Measurements from ENCODE around the gene SNX25.

The SNX25 gene

GRCh38 chr4:185222598-185222997 lies 13.2 kb downstream of the SNX25 start:
- Histone ChIP-seq H3K27me3 (ENCODE audit: insufficient read depth, insufficient read length) (no peaks in the 10 kb centered on the region), H3K4me3 (ENCODE audit: insufficient read length, low read depth) (no peak overlapping the region), H3K36me3 (ENCODE audit: insufficient read depth, insufficient read length, low read length) (no peaks in the 10 kb centered on the region), H3K4me1 (ENCODE audit: insufficient read depth, insufficient read length) (no peaks in the 10 kb centered on the region), H3K9me3 (ENCODE audit: insufficient read depth, low read length) (no peaks in the 10 kb centered on the region), H3K9ac (ENCODE audit: insufficient read length, low read depth) (no peak overlapping the region)
- no peak for DNase-seq (ENCODE audit: low read depth, low spot score)
- TF ChIP-seq ZNF274 (IDR thresholded peaks at IDR 0.05; ENCODE audit: low read depth, low read length) (no peak), YY1 (IDR thresholded peaks at IDR 0.05; ENCODE audit: insufficient read depth, insufficient read length) (no peak), SUZ12 (IDR thresholded peaks at IDR 0.05; ENCODE audit: extremely low read depth, insufficient read depth, insufficient read length) (no peak)

GRCh38 chr4:185224597-185224996 lies 15.2 kb downstream of the SNX25 start:
- Histone ChIP-seq H3K4me3 (ENCODE audit: insufficient read length, low read depth) (no peak overlapping the region), H3K27me3 (ENCODE audit: insufficient read depth, insufficient read length) (no peaks in the 10 kb centered on the region), H3K36me3 (ENCODE audit: insufficient read depth, insufficient read length, low read length) (no peaks in the 10 kb centered on the region), H3K4me1 (ENCODE audit: insufficient read depth, insufficient read length) (no peaks in the 10 kb centered on the region), H3K9me3 (ENCODE audit: insufficient read depth, low read length) (no peaks in the 10 kb centered on the region), H3K9ac (ENCODE audit: insufficient read length, low read depth) (no peak overlapping the region)
- no peak for TF ChIP-seq YY1 (IDR thresholded peaks at IDR 0.05; ENCODE audit: insufficient read depth, insufficient read length)
- no peak for TF ChIP-seq SUZ12 (IDR thresholded peaks at IDR 0.05; ENCODE audit: extremely low read depth, insufficient read depth, insufficient read length)
- TF ChIP-seq ZNF274 (IDR thresholded peaks at IDR 0.05; ENCODE audit: low read depth, low read length): no peak
- DNase-seq (ENCODE audit: low read depth, low spot score): no peak

DNA sequence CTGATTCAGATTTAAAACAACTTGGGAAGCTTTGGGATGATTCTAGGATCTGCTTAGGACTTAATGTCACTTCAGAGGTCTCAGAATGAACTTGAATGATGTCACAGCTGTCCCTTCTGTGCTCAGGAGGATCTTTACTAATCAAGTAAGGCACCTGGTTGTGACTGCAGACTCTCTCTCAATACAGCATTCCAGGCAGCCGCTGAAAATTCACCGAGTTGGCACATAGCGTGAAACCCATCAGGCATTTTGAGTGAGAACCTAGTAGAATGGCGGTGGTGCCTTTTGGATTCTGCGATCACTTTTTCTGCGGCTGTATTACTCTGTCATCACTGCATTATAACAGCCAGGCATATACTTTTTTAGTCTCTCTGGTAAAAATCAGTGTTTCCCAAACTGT lies 16.5 kb downstream of the SNX25 start:
- Histone ChIP-seq H3K9ac (ENCODE audit: insufficient read length, low read depth) (no peak overlapping the region), H3K9me3 (ENCODE audit: insufficient read depth, low read length) (no peaks in the 10 kb centered on the region), H3K27me3 (ENCODE audit: insufficient read depth, insufficient read length) (no peaks in the 10 kb centered on the region), H3K4me1 (ENCODE audit: insufficient read depth, insufficient read length) (no peaks in the 10 kb centered on the region), H3K36me3 (ENCODE audit: insufficient read depth, insufficient read length, low read length) (no peaks in the 10 kb centered on the region), H3K4me3 (ENCODE audit: insufficient read length, low read depth) (no peak overlapping the region)
- no peak for DNase-seq (ENCODE audit: low read depth, low spot score)
- no peak for TF ChIP-seq ZNF274 (IDR thresholded peaks at IDR 0.05; ENCODE audit: low read depth, low read length)
- TF ChIP-seq YY1 (IDR thresholded peaks at IDR 0.05; ENCODE audit: insufficient read depth, insufficient read length): no peak
- no peak for TF ChIP-seq SUZ12 (IDR thresholded peaks at IDR 0.05; ENCODE audit: extremely low read depth, insufficient read depth, insufficient read length)

- Histone ChIP-seq H3K9me3 (ENCODE audit: insufficient read depth, low read length) (no peaks in the 10 kb centered on the region), H3K4me3 (ENCODE audit: insufficient read length, low read depth) (no peak overlapping the region), H3K27me3 (ENCODE audit: insufficient read depth, insufficient read length) (no peaks in the 10 kb centered on the region), H3K4me1 (ENCODE audit: insufficient read depth, insufficient read length) (no peaks in the 10 kb centered on the region), H3K9ac (ENCODE audit: insufficient read length, low read depth) (no peak overlapping the region), H3K36me3 (ENCODE audit: insufficient read depth, insufficient read length, low read length) (no peaks in the 10 kb centered on the region)
- no peak for DNase-seq (ENCODE audit: low read depth, low spot score)
- TF ChIP-seq YY1 (IDR thresholded peaks at IDR 0.05; ENCODE audit: insufficient read depth, insufficient read length) (no peak), SUZ12 (IDR thresholded peaks at IDR 0.05; ENCODE audit: extremely low read depth, insufficient read depth, insufficient read length) (no peak), ZNF274 (IDR thresholded peaks at IDR 0.05; ENCODE audit: low read depth, low read length) (no peak)
Measured at GRCh38 chr4:185227131-185227551, 17.7 kb downstream of the SNX25 start.

DNA sequence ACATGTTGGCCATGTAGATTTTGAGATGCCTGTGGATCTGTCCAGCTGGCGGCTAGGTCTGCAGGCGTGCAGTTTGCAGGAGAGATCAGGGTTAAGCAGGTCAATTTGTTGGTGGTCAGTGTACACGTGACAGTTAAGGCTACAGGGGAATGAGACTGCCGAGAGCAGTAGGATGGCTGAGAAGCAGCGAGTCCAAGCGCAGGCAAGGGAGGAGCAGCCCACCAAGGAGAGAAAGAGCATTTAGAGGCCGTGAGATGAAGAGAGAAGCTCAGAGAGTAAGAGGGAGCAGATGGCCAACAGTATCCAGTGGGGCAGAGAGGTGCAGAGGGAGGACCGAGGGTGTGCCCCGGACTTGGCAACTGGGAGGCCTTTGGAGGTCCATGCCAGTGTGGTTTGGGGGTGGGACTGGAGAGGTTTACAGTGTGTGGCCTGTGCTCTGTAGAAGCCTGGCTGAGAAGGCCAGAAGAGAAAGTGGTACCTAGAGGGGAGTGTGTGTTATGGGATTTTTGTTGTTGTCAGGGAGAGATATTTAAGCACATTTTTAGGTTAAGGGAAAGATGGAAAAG lies 18.4 kb downstream of the SNX25 start:
- Histone ChIP-seq H3K27me3 (ENCODE audit: insufficient read depth, insufficient read length) (no peaks in the 10 kb centered on the region), H3K9ac (ENCODE audit: insufficient read length, low read depth) (no peak overlapping the region), H3K4me1 (ENCODE audit: insufficient read depth, insufficient read length) (no peaks in the 10 kb centered on the region), H3K9me3 (ENCODE audit: insufficient read depth, low read length) (no peaks in the 10 kb centered on the region), H3K36me3 (ENCODE audit: insufficient read depth, insufficient read length, low read length) (no peaks in the 10 kb centered on the region), H3K4me3 (ENCODE audit: insufficient read length, low read depth) (no peak overlapping the region)
- TF ChIP-seq ZNF274 (IDR thresholded peaks at IDR 0.05; ENCODE audit: low read depth, low read length) (no peak), SUZ12 (IDR thresholded peaks at IDR 0.05; ENCODE audit: extremely low read depth, insufficient read depth, insufficient read length) (no peak), YY1 (IDR thresholded peaks at IDR 0.05; ENCODE audit: insufficient read depth, insufficient read length) (no peak)
- DNase-seq (ENCODE audit: low read depth, low spot score): no peak

- Histone ChIP-seq H3K4me1 (ENCODE audit: insufficient read depth, insufficient read length) (no peaks in the 10 kb centered on the region), H3K4me3 (ENCODE audit: insufficient read length, low read depth) (no peak overlapping the region), H3K9ac (ENCODE audit: insufficient read length, low read depth) (no peak overlapping the region), H3K27me3 (ENCODE audit: insufficient read depth, insufficient read length) (no peaks in the 10 kb centered on the region), H3K36me3 (ENCODE audit: insufficient read depth, insufficient read length, low read length) (no peaks in the 10 kb centered on the region), H3K9me3 (ENCODE audit: insufficient read depth, low read length) (no peaks in the 10 kb centered on the region)
- no peak for TF ChIP-seq ZNF274 (IDR thresholded peaks at IDR 0.05; ENCODE audit: low read depth, low read length)
- no peak for TF ChIP-seq YY1 (IDR thresholded peaks at IDR 0.05; ENCODE audit: insufficient read depth, insufficient read length)
- no peak for TF ChIP-seq SUZ12 (IDR thresholded peaks at IDR 0.05; ENCODE audit: extremely low read depth, insufficient read depth, insufficient read length)
- no peak for DNase-seq (ENCODE audit: low read depth, low spot score)
Measured at GRCh38 chr4:185229021-185229818, 19.8 kb downstream of the SNX25 start.

DNA sequence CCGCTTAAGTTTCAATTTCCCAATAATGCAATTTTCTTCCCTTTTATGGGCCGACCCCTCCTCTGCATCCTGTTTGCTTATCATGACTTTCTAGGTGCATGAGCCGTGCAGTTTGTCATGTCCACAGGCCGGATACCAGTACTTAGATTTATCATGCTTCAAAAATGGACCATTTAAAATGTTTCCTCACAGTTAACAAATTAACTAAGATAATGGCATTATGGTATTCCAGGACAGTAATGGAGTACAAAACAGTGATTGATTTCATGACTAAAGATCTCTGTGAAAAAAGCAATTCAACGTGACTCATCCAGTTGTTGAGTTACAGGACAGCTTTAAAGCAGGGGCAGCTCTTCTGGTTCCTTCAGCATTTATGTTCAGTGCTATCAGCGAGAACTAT lies 23.0 kb downstream of the SNX25 start:
- no peak for DNase-seq (ENCODE audit: low read depth, low spot score)
- H3K36me3 ChIP-seq (ENCODE audit: insufficient read depth, insufficient read length, low read length): no peaks in the 10 kb centered on the region
- H3K27me3 ChIP-seq (ENCODE audit: insufficient read depth, insufficient read length): no peaks in the 10 kb centered on the region

More for the DNA sequence above, 23.0 kb downstream of the SNX25 start:
- Histone ChIP-seq H3K9ac (ENCODE audit: insufficient read length, low read depth) (no peak overlapping the region), H3K4me1 (ENCODE audit: insufficient read depth, insufficient read length) (no peaks in the 10 kb centered on the region), H3K4me3 (ENCODE audit: insufficient read length, low read depth) (no peak overlapping the region), H3K9me3 (ENCODE audit: insufficient read depth, low read length) (no peaks in the 10 kb centered on the region)
- TF ChIP-seq SUZ12 (IDR thresholded peaks at IDR 0.05; ENCODE audit: extremely low read depth, insufficient read depth, insufficient read length): no peak

Data from NT2/D1 (cell line).